Prostate gland (tissue), 2 donors: ENCODE results near the gene APBA1. TPM values are rescaled to one million over a fixed set of nuclear protein-coding genes. Genes with fewer than 3 reads are reported as not detected.

Source experiments
- DNase-seq: peaks from one replicate; pipeline ENCODE4 v3.0.0-alpha.2; 2019; ENCODE audit warnings: low spot score
- H3K27ac ChIP-seq, 2 donors: fragments of 200-600 bp; sonication (generic); 2 replicates each; pipeline ENCODE4 v1.5.1; 2017 to 2019
- H3K27me3 ChIP-seq: fragments of 200-600 bp; sonication (generic); replicated peaks from 2 replicates; pipeline ENCODE4 v1.5.1; 2019; ENCODE audit not compliant: insufficient read depth
- H3K36me3 ChIP-seq, 2 donors: fragments of 200-600 bp; sonication (generic); 1 replicate in 1 of 2; 2 replicates in 1 of 2; pipeline versions ENCODE4 v1.5.1 to v1.8.1; 2017 to 2019
- H3K4me1 ChIP-seq: fragments of 200-600 bp; sonication (generic); replicated peaks from 2 replicates; pipeline ENCODE4 v1.5.1; 2019
- H3K4me3 ChIP-seq, 2 donors: fragments of 200-600 bp; sonication (generic); 2 replicates each; pipeline ENCODE4 v1.5.1; 2017 to 2019
- H3K9me3 ChIP-seq: fragments of 200-600 bp; sonication (generic); 2 replicates; pipeline ENCODE4 v1.5.1; 2017
- CTCF ChIP-seq, 4 experiments: fragments of 200-600 bp in 2 of 4; fragments of 450-650 bp in 2 of 4; sonication (generic) in 2 of 4; IDR thresholded peaks; 1 replicate in 3 of 4; 2 replicates in 1 of 4; pipeline ENCODE4 v1.5.1; 2016 to 2019; ENCODE audit warnings: antibody characterized with exemption in 4 of 4, mild to moderate bottlenecking in 2 of 4, moderate library complexity in 2 of 4
- POLR2A ChIP-seq: fragments of 450-650 bp; IDR thresholded peaks from one replicate; pipeline ENCODE4 v1.6.1; 2016; ENCODE audit warnings: antibody characterized with exemption, mild to moderate bottlenecking
- POLR2AphosphoS5 ChIP-seq: sonication (generic); formaldehyde crosslinking; IDR thresholded peaks from one replicate; pipeline ENCODE4 v1.6.1; 2017; ENCODE audit warnings: antibody characterized with exemption
- WGBS: methylation state at CpG from one replicate; pipeline ENCODE4 v1.1.5; 2018; 5-methylcytosine and 5-hydroxymethylcytosine counted together
- intact Hi-C: fragments of 100-400 bp; cut with DNase I; formaldehyde crosslinking; loops from one replicate; pipeline ENCODE4 v1.14.2; 2022
- total RNA-seq, 2 donors: library from RNA; depleted of rRNA; stranded (reverse); fragments of >200 nt; gene quantifications; one replicate each; pipeline ENCODE4 v1.1.0, GENCODE V29; 2016

The APBA1 gene
- total RNA-seq, 2 donors from 2014 or later = 2.2 to 7.5 TPM

GRCh38 chr9:69519470-69520240, 152.5 kb downstream of the APBA1 start:
- no peak for DNase-seq
- WGBS = 55% methylated on average over 5 of the region's 5 CpGs

GRCh38 chr9:69516353-69517322, 155.5 kb downstream of the APBA1 start:
- intact Hi-C loops = no loop called here
- no peak overlapping the region for H3K4me3 ChIP-seq
- H3K36me3 ChIP-seq = no peaks in the 10 kb centered on the region
- TF ChIP-seq POLR2AphosphoS5 = no peak
- no peak for DNase-seq
- WGBS = 94% methylated on average over 111 of the region's 111 CpGs
- H3K27me3 ChIP-seq = no peaks in the 10 kb centered on the region
- no peaks in the 10 kb centered on the region for H3K4me1 ChIP-seq
- H3K9me3 ChIP-seq = no peaks in the 10 kb centered on the region
- H3K27ac ChIP-seq = no peak overlapping the region

More at GRCh38 chr9:69519470-69520240, 152.5 kb downstream of the APBA1 start:
- Histone ChIP-seq H3K9me3 (no peaks in the 10 kb centered on the region), H3K36me3 (no peaks in the 10 kb centered on the region), H3K4me1 (no peaks in the 10 kb centered on the region), H3K4me3 (no peak overlapping the region), H3K27me3 (no peaks in the 10 kb centered on the region), H3K27ac (no peak overlapping the region)
- no peak for TF ChIP-seq POLR2AphosphoS5
- no peak for TF ChIP-seq POLR2A
- TF ChIP-seq CTCF (IDR thresholded peaks at IDR 0.05) = no peak
- intact Hi-C loops = no loop called here

GRCh38 chr9:69515810-69516209, 156.4 kb downstream of the APBA1 start:
- intact Hi-C loops = no loop called here
- Histone ChIP-seq H3K27ac (no peak overlapping the region), H3K4me3 (no peak overlapping the region), H3K9me3 (no peaks in the 10 kb centered on the region), H3K36me3 (no peaks in the 10 kb centered on the region), H3K4me1 (no peaks in the 10 kb centered on the region), H3K27me3 (no peaks in the 10 kb centered on the region)
- TF ChIP-seq CTCF (IDR thresholded peaks at IDR 0.05) = no peak
- TF ChIP-seq POLR2AphosphoS5 = no peak
- no peak for TF ChIP-seq POLR2A
- WGBS = 97% methylated on average over 23 of the region's 23 CpGs
- DNase-seq = no peak

- no peak for DNase-seq
- Histone ChIP-seq H3K27me3 (no peaks in the 10 kb centered on the region), H3K36me3 (no peaks in the 10 kb centered on the region), H3K9me3 (no peaks in the 10 kb centered on the region), H3K4me3 (no peak overlapping the region), H3K4me1 (no peaks in the 10 kb centered on the region), H3K27ac (no peak overlapping the region)
- WGBS = 74% methylated on average over 3 of the region's 3 CpGs
- TF ChIP-seq POLR2AphosphoS5 = no peak
- intact Hi-C loops = no loop called here
Measured at GRCh38 chr9:69513141-69513820, 158.9 kb downstream of the APBA1 start.

GRCh38 chr9:69504058-69504457, 168.1 kb downstream of the APBA1 start:
- Histone ChIP-seq H3K36me3 (no peaks in the 10 kb centered on the region), H3K27me3 (no peaks in the 10 kb centered on the region), H3K27ac (no peak overlapping the region), H3K4me1 (no peaks in the 10 kb centered on the region), H3K9me3 (no peaks in the 10 kb centered on the region), H3K4me3 (no peak overlapping the region)
- TF ChIP-seq POLR2A = no peak
- no peak for TF ChIP-seq CTCF (IDR thresholded peaks at IDR 0.05)
- TF ChIP-seq POLR2AphosphoS5 = no peak
- intact Hi-C loops = no loop called here
- DNase-seq = no peak
- WGBS = 88% methylated on average over 1 of the region's 1 CpG
